ENCODE data around the gene GAD1.

GAD1 gene

GRCh38 chr2:170847716-170848115 lies 31.0 kb downstream of the GAD1 start:
- Histone ChIP-seq H3K27ac (replicated peaks) (no peak overlapping the region), H3K27me3 (ENCODE audit: insufficient read depth, poor library complexity, severe bottlenecking) (no peaks in the 10 kb centered on the region), H3K4me3 (replicated peaks; ENCODE audit: insufficient read depth, low read length) (no peak overlapping the region)
- no peak for DNase-seq (ENCODE audit: low read depth in 1 of 2, low spot score in 1 of 2)
- TF ChIP-seq POLR2AphosphoS5 (IDR thresholded peaks at IDR 0.05; ENCODE audit: low read depth) (no peak), SPI1 (IDR thresholded peaks at IDR 0.05; ENCODE audit: borderline replicate concordance, low read depth) (no peak), CTCF (IDR thresholded peaks at IDR 0.05; ENCODE audit: insufficient read depth, low read length) (no peak), GABPA (IDR thresholded peaks at IDR 0.05; ENCODE audit: low read depth) (no peak), REST (IDR thresholded peaks at IDR 0.05; ENCODE audit: insufficient replicate concordance, low read depth) (no peak)

GRCh38 chr2:170848587-170848986 lies 31.9 kb downstream of the GAD1 start:
- H3K4me3 ChIP-seq (replicated peaks; ENCODE audit: insufficient read depth, low read length), result no peak overlapping the region

DNA sequence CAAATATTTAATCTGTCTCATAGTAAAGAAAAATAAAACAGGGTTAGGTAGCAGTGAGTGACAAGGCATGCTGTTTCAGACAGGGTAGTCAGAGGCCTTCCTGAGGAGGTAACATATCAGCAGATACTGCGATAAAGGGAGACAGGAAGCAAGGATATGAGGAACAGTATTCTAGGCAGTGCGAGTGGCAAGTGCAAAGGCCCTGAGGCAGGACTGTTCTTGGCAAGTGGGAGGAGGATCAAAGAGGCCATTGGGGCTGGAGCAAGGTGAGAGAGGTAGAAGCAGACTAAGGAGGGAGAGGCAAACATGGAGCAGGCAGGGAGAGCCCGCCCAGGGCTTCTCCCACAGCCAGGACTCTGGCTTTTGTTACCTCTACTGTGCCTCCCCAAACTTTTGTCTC lies 33.6 kb downstream of the GAD1 start:
- TF ChIP-seq GABPA (IDR thresholded peaks at IDR 0.05; ENCODE audit: low read depth), result no peak
- no peak for TF ChIP-seq POLR2AphosphoS5 (IDR thresholded peaks at IDR 0.05; ENCODE audit: low read depth)
- TF ChIP-seq CTCF (IDR thresholded peaks at IDR 0.05; ENCODE audit: insufficient read depth, low read length), result no peak
- no peak for TF ChIP-seq REST (IDR thresholded peaks at IDR 0.05; ENCODE audit: insufficient replicate concordance, low read depth)
- TF ChIP-seq SPI1 (IDR thresholded peaks at IDR 0.05; ENCODE audit: borderline replicate concordance, low read depth), result no peak
- Histone ChIP-seq H3K27ac (replicated peaks) (no peak overlapping the region), H3K27me3 (ENCODE audit: insufficient read depth, poor library complexity, severe bottlenecking) (no peaks in the 10 kb centered on the region), H3K4me3 (replicated peaks; ENCODE audit: insufficient read depth, low read length) (no peak overlapping the region)
- DNase-seq (ENCODE audit: low read depth in 1 of 2, low spot score in 1 of 2), result no peak

More at GRCh38 chr2:170848587-170848986, 31.9 kb downstream of the GAD1 start:
- H3K27me3 ChIP-seq (ENCODE audit: insufficient read depth, poor library complexity, severe bottlenecking), result no peaks in the 10 kb centered on the region
- no peak for TF ChIP-seq CTCF (IDR thresholded peaks at IDR 0.05; ENCODE audit: insufficient read depth, low read length)
- TF ChIP-seq POLR2AphosphoS5 (IDR thresholded peaks at IDR 0.05; ENCODE audit: low read depth), result no peak
- DNase-seq (ENCODE audit: low read depth in 1 of 2, low spot score in 1 of 2), result no peak
- H3K27ac ChIP-seq (replicated peaks), result no peak overlapping the region

DNA sequence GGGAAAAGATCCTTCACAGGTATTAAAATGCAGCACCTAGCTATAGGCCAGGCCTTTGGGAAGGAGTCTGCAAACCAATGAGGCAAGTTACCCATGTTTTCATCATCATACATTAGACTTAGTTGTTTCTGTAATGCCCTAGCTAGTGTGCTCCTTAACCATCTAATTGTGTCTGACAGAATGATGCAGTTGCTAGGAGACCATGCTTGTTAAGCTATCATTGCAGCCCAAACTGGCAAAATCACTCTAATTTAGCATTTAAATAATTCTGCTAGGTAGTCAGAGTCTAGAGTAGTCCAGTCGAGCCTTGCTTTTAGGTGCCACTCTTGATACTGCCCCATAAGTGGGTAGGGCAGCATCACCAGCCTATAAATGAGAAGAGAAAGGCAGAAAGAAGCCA lies 34.9 kb downstream of the GAD1 start:
- TF ChIP-seq POLR2AphosphoS5 (IDR thresholded peaks at IDR 0.05; ENCODE audit: low read depth) (no peak), GABPA (IDR thresholded peaks at IDR 0.05; ENCODE audit: low read depth) (no peak), SPI1 (IDR thresholded peaks at IDR 0.05; ENCODE audit: borderline replicate concordance, low read depth) (no peak), REST (IDR thresholded peaks at IDR 0.05; ENCODE audit: insufficient replicate concordance, low read depth) (no peak), CTCF (IDR thresholded peaks at IDR 0.05; ENCODE audit: insufficient read depth, low read length) (no peak)
- Histone ChIP-seq H3K27me3 (ENCODE audit: insufficient read depth, poor library complexity, severe bottlenecking) (no peaks in the 10 kb centered on the region), H3K27ac (replicated peaks) (no peak overlapping the region), H3K4me3 (replicated peaks; ENCODE audit: insufficient read depth, low read length) (no peak overlapping the region)
- DNase-seq (ENCODE audit: low read depth in 1 of 2, low spot score in 1 of 2), result no peak

Measured in HL-60 (cell line).